HG03460 (cell line): Measurements from ENCODE around the gene B3GALT6.
"Not testable (repeated sequence)": the region's sequence is repeated elsewhere in the genome, so short reads cannot be mapped to it uniquely, and the experiment has no call there.

Experiments
- ATAC-seq: cut with Tn5 transposase; IDR thresholded peaks from one replicate; pipeline ENCODE4 v1.9.1; 2021; ENCODE audit not compliant: unreplicated experiment

B3GALT6 gene

GRCh38 chr1:1242461-1243265, 10.6 kb downstream of the B3GALT6 start:
- ATAC-seq: no peak

DNA sequence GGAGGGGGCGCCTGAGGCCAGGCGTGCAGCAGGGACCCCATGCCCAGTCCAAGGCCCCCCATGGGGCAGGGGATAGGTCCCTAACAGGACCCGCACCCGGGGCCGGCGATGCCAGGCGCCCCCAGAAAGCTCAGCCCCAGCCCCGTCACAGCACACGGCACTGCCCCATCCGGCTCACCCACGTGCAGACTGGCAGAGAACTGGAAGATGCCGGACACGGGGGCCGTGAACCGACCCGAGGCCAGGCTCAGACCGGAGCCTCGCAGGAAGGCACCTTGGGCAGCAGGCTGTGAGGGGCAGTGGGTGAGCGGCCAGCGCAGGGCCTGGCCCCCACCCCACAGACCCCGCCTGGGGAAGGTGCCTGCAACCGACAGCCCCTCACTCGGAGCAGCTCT, 11.2 kb downstream of the B3GALT6 start:
- ATAC-seq: no peak

DNA sequence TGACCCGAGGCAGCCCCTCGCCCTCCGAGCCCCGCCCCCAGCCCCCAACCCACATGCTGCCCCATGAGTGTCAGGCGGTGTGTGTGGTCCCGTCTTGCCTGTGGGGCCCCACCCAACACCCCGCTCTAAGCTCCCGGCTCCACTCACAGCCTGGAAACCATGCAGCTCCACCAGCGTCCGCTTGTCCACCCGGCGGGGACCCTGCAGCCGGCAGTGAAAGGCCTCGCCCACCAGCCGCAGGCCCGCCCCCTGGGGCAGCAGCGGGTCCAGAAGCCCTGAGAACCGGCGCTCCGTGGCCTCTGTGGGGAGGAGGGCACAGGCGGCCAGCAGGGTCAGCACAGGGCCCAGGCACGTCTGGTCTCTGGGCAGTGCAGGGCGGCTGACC, 11.8 kb downstream of the B3GALT6 start:
- no peak for ATAC-seq

DNA sequence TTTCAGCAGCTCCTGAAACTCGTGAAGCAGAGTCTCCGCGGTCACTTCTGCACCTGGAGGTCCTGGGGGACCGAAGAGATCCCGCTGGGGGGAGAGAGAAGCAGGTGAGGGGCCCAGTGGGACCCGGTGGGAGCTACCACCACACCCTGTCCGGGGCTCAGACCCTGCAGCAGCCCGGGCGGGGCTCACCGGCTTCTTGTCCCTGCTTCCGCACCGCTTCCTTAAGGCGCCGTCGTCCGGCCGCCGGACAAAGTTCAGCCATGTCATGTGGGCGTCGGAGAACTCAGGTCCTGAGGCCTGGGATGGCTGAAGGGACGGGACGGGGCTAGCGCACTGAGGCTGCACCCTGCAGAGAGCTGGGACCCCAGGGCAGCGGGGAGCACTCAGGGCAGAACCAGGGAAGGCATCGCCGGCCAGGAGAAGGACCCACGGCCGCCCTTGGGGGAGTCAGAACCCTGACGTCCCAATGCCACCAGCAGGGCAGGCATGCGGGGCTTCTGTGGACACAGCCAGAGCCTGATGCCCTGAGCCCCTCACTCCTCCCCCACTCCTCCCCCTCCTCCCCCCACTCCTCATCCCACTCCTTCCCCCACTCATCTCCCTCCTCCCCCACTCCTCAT, 12.3 kb downstream of the B3GALT6 start:
- ATAC-seq: no peak

DNA sequence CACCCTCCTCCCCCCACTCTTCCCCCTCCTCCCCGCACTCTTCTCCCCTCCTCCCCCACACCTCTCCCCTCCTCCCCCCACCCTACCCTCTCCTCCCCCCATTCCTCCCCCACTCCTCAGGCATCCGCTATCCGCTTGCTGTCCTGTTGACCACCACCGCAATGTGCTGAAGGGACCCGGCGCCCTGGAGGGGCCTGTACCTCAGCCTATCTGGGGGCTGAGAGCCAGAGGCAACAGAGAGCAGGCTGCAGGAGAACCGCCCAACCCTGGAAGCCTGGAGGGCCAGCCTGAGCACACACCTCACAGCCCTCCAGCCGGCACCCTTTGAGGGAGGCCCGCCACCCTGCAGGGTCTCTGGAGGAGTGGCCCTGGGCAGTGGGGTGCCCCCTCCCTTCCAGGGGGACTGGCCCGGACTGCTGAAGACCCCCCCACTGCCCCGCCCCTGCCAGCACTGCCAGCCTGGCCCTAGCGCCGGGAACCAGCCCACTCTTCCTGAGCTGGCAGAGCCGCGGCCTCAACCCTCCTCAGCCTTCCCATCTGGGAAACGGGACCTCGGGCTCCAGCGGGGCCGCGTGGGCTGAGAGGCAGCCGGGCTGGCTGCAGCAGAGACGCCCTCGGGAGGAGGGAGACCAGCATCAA, 13.3 kb downstream of the B3GALT6 start:
- no peak for ATAC-seq

DNA sequence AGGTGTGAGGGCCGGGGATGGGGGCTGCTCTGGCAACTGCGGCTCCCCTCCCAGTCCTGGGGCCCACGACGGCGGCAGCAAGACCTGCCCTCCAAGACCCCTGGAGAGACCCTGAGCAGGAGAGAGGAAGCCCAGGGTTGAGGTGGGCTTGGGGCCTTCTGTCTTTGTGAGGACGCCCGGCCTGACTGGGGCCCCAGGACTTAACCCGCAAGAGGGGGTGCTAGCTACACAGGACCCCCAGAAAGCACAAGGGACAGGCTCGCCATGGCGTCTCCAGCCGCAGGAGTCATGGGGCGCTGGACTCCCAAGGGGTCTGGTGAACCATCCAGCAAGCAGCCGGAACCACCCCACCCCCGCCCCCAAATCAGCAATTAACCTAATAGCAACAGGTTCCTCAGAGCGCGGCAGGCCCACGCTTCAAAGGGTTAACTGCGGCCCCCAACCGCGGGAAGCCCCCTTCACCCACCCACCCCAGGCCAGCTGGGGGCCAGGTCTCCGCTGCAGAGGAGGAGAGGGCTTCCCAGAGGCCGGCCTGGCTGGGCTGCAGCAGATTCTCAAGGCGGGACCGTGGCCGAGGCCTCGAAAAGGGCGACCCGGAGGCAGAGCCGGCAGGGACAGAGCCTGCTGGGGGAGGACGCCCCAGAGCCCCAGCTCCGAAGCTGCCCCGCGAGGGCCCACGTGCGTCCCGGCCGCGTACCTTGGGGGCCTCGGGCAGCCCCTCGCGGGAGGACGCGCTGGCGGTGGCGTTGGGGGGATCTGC, 14.0 kb downstream of the B3GALT6 start:
- no peak for ATAC-seq

DNA sequence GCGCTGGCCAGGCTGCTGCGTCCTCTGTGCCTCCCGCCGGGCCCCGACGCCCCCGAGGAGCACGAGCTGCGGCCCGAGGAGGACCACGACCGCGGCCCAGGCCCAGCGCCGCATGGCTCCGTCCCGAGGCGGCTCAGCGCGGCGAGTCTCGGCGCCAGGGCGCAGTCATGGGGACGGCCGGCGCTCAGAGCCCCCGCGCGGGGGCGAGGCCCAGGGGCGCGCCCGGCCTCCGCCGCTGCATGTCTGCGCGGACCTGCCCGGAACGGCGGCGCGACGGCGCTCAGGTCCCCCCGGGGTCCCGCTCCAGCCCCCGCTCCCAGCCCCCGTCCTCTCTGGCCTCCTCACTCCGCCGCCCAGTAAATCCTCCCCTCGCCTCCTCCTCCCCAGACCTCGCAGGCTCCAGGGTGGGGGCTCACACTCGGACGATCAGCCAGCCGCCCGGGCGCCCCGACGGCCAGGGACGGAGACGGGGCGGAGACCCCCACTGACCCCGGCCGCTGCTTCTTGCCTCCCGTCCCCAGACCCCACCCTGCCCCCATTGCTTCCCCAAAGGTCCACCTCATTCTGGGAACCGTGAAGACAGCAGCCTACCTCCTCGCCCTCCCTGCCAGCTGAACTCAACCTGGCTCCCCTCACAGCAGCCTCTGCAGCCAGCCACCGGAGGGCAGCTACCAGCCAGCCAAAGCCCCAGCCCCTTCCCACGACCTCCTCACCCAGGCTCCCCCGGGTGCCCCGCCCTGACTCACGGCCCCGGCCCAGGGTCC, 14.7 kb downstream of the B3GALT6 start, which contains the start of gene C1QTNF12:
TSS of gene C1QTNF12 (minus strand) at position 146 of the 764 bp plus-strand sequence. CDS start at position 114, 32 bp downstream.
- no peak for ATAC-seq

- ATAC-seq: no peak
These were observed 15.4 kb downstream of the B3GALT6 start for GRCh38 chr1:1247341-1247913.

DNA sequence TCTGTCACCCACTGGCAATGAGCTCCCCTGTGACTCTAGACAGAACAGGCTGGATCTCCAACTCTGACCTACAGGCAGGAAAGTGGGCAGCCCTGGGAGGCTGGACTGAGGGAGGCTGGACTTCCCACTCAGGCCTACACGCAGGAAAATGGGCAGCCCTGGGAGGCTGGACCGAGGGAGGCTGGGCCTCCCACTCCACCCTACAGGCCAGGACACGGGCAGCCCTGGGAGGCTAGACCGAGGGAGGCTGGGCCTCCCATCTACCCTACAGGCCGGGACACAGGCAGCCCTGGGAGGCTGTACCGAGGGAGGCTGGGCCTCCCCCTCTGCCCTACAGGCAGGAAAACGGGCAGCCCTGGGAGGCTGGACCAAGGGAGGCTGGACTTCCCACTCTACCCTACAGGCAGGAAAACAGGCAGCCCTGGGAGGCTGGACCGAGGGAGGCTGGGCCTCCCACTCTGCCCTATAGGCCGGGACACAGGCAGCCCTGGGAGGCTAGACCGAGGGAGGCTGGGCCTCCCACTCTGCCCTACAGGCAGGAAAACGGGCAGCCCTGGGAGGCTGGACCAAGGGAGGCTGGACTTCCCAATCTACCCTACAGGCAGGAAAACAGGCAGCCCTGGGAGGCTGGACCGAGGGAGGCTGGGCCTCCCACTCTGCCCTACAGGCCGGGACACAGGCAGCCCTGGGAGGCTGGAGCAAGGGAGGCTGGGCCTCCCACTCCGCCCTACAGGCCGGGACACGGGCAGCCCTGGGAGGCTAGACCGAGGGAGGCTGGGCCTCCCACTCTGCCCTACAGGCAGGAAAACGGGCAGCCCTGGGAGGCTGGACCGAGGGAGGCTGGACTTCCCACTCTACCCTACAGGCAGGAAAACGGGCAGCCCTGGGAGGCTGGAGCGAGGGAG, 16.2 kb downstream of the B3GALT6 start:
- not testable (repeated sequence) for ATAC-seq

DNA sequence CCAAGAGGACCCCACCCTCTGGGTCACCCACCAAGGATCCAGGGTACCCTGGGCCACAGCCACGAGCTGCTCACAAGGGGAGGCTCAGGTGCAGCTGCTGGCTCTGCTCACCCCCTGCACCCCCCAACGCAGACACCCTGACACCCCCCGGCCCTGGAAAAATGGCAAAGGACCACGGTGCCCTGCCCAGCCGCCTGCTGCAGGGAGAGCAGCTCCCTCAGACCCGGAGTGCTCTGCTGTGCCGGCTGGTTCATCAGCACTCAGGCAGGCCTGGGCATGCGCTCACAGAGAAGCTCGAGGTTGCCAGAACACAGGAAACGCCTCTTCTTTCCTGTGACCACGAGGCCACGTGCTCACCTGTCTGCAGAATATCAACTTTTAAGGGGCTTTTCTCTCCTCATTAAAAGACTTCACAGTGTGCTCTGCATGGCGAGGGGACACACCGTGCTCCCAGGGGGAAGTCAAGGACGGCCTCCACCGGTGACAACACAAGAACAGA, 18.8 kb downstream of the B3GALT6 start:
- no peak for ATAC-seq

- ATAC-seq: no peak
These were observed 21.3 kb downstream of the B3GALT6 start for GRCh38 chr1:1253314-1253713.

DNA sequence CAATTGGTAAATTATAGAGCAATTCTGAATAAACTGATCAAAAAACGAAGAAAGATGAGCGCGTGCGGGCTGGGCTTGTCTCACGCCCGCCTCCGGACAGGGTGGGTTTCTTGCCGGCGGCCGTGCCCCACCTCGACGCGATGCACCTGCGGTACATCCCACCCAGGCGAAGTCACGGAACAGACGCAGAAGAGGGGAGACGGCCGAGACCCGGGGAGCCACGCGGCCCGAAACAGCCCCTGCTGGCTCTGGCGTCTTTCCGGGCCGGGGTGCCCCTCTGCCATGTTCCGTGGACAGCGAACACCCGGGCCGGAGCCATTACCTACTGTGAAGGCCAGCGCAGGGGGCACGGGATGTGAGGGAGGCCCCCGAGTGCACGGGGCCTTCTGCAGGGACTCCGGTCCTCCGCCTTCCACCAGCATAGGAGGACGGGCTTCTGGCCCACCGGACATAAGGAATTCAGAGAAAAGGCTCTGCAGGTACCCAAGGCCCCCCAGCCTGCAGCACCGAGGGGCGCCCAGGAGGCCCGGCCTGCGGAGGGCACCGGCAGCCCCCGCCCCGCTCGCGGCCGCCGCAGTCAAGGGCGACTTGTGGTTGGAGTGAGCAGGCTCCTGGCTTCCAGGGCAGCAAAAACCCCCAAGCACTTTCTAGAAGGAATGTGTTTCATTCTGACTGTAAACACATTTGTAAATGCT, 22.1 kb downstream of the B3GALT6 start:
- no peak for ATAC-seq

- ATAC-seq: no peak
These were observed 22.6 kb downstream of the B3GALT6 start for GRCh38 chr1:1254667-1254998.

- ATAC-seq: no peak
These were observed 23.0 kb downstream of the B3GALT6 start for GRCh38 chr1:1255078-1255477.

GRCh38 chr1:1255611-1256010, 23.6 kb downstream of the B3GALT6 start:
- no peak for ATAC-seq

DNA sequence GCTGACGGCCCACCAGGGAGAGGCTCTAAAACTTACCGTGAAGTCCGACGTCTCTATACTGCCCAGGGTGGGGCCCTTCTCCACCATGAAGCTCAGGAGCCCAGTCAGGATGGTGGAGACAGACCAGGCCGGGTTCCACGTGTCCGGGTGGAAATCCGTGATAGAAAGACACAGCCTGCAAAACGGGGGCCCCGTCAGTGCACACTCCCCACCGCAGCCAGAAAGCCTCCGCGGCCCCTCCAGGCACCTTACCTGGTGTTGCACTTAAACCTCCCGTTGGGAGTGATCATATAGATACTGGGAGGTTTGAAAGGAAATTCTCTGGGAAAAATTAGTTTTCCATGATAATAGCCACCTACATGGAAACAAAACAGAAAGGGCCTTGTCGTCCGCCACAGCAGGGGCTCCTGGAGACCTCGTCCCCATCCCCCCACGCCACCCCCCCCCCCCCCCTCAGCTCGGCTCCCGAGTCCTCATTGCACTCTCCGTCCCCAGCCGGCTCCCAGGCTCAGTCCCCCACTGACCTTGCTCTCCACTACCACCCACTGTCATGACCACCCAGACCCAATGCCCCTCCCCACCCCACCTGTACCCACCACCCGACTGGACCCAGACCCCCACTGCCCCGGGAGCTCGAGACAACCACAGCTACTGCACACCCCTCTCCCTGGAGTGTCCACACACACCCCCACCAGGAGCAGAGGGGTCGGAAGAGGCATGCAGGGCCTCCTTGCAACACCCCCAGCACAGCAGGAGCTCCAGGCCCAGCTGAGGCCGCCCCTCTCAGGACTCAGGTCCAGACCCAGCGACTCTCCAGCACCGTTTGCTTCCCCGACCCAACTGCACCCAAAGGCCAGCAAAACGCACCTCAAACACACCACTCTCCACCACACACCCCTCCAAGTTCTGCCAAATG, 25.2 kb downstream of the B3GALT6 start:
- no peak for ATAC-seq

DNA sequence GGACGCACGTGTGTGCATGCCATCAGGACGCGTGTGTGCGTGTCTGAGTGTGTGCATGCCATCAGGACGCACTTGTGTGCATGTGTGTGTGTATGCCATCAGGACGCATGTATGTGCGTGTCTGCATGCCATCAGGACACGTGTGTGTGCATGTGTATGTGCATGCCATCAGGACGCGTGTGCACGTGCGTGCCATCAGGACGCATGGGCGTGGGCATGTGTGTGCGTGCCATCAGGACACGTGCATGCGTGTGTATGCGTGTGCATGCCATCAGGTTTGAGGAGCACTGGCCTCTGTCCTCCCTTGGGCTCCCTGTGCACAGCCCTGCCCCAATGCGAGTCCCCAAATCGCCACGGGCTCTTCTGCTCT, 27.1 kb downstream of the B3GALT6 start:
- no peak for ATAC-seq

DNA sequence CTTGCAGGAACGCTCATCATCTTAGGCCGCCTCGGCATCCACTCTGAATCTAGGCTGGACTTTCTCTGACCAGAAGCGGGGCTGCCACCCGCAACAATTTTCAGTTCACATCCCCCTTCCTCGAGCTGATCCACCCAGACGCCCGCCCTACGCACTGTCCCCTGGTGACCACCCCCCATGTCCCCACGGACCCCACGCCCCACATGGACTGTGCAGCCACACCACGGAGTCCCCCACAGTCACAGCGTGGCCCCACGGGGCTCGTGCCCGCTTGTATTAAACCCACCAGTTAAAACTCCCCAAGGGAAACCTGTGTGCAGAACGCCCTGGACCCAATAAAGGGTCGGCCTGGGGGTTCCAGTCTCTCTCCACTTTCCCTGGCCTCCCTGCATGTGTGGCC, 27.5 kb downstream of the B3GALT6 start:
- ATAC-seq: no peak
